HUES48 (cell line): ENCODE data around the gene ARMC12.
"Not testable (repeated sequence)": the region's sequence is repeated elsewhere in the genome, so short reads cannot be mapped to it uniquely, and the experiment has no call there.

Source experiments
- H3K27ac ChIP-seq: one replicate; pipeline ENCODE4 v1.7.0; 2013; ENCODE audit warnings: low read depth, low read length, inconsistent platforms
- H3K27me3 ChIP-seq: 2 replicates; pipeline ENCODE4 v1.6.1; 2013; ENCODE audit warnings: mild to moderate bottlenecking, low read length; ENCODE audit not compliant: control insufficient read depth, insufficient read depth
- H3K36me3 ChIP-seq: 2 replicates; pipeline ENCODE4 v1.6.1; 2013; ENCODE audit warnings: low read length; ENCODE audit not compliant: control insufficient read depth, insufficient read depth
- H3K4me1 ChIP-seq: 2 replicates; pipeline ENCODE4 v1.6.1; 2013; ENCODE audit warnings: mild to moderate bottlenecking, low read length; ENCODE audit not compliant: control insufficient read depth, insufficient read depth
- H3K4me3 ChIP-seq: 2 replicates; pipeline ENCODE4 v1.5.1; 2013; ENCODE audit warnings: mild to moderate bottlenecking, low read depth, low read length
- H3K9ac ChIP-seq: 2 replicates; pipeline ENCODE4 v1.6.1; 2013; ENCODE audit warnings: mild to moderate bottlenecking, low read depth, low read length, moderate library complexity
- H3K9me3 ChIP-seq: 2 replicates; pipeline ENCODE4 v1.6.1; 2013; ENCODE audit warnings: low read length; ENCODE audit not compliant: control insufficient read depth, insufficient read depth

Gene ARMC12

GRCh38 chr6:35727935-35728682, 8.7 kb upstream of the ARMC12 start:
- peaks cover 36% of the 10 kb centered on the region for H3K27me3 ChIP-seq
- H3K4me3 ChIP-seq, result peak overlapping the region; percentile 85
- no peaks in the 10 kb centered on the region for H3K9me3 ChIP-seq
- H3K36me3 ChIP-seq, result no peaks in the 10 kb centered on the region
- H3K27ac ChIP-seq, result peak overlapping the region; percentile 77
- H3K4me1 ChIP-seq, result peaks cover 42% of the 10 kb centered on the region
- peak overlapping the region; percentile 75 for H3K9ac ChIP-seq

- H3K4me1 ChIP-seq, result peaks cover 42% of the 10 kb centered on the region
- no peaks in the 10 kb centered on the region for H3K36me3 ChIP-seq
- H3K27ac ChIP-seq, result no peak overlapping the region
- H3K4me3 ChIP-seq, result peak overlapping the region; percentile 85
- no peaks in the 10 kb centered on the region for H3K9me3 ChIP-seq
- H3K9ac ChIP-seq, result no peak overlapping the region
- peaks cover 36% of the 10 kb centered on the region for H3K27me3 ChIP-seq
Measured at GRCh38 chr6:35728683-35729678, 7.9 kb upstream of the ARMC12 start.

- Histone ChIP-seq H3K27ac (no peak overlapping the region), H3K27me3 (peaks cover 36% of the 10 kb centered on the region), H3K36me3 (no peaks in the 10 kb centered on the region), H3K4me1 (peaks cover 42% of the 10 kb centered on the region), H3K9ac (no peak overlapping the region), H3K4me3 (no peak overlapping the region), H3K9me3 (no peaks in the 10 kb centered on the region)
Measured at GRCh38 chr6:35729722-35730121, 7.1 kb upstream of the ARMC12 start.

GRCh38 chr6:35730745-35731413, 6.0 kb upstream of the ARMC12 start:
- H3K27ac ChIP-seq, result peak overlapping the region; percentile 91
- peaks cover 45% of the 10 kb centered on the region for H3K4me1 ChIP-seq

GRCh38 chr6:35731414-35731735, 5.5 kb upstream of the ARMC12 start:
- H3K36me3 ChIP-seq, result no peaks in the 10 kb centered on the region
- H3K9ac ChIP-seq, result peak overlapping the region; percentile 69
- peaks cover 44% of the 10 kb centered on the region for H3K4me1 ChIP-seq
- peak overlapping the region; percentile 79 for H3K4me3 ChIP-seq
- no peaks in the 10 kb centered on the region for H3K9me3 ChIP-seq
- H3K27ac ChIP-seq, result peak overlapping the region; percentile 98
- peaks cover 28% of the 10 kb centered on the region for H3K27me3 ChIP-seq

More at GRCh38 chr6:35730745-35731413, 6.0 kb upstream of the ARMC12 start:
- Histone ChIP-seq H3K9me3 (no peaks in the 10 kb centered on the region), H3K9ac (no peak overlapping the region), H3K4me3 (peak overlapping the region; percentile 79), H3K36me3 (no peaks in the 10 kb centered on the region), H3K27me3 (peaks cover 32% of the 10 kb centered on the region)

- H3K27ac ChIP-seq, result peak overlapping the region; percentile 98
- peak overlapping the region; percentile 69 for H3K9ac ChIP-seq
- no peaks in the 10 kb centered on the region for H3K9me3 ChIP-seq
- H3K4me1 ChIP-seq, result peaks cover 40% of the 10 kb centered on the region
- H3K4me3 ChIP-seq, result peak overlapping the region; percentile 79
- no peaks in the 10 kb centered on the region for H3K36me3 ChIP-seq
- H3K27me3 ChIP-seq, result peaks cover 24% of the 10 kb centered on the region
Measured at GRCh38 chr6:35731736-35732532, 4.9 kb upstream of the ARMC12 start.

GRCh38 chr6:35733633-35734032, 3.2 kb upstream of the ARMC12 start:
- Histone ChIP-seq H3K9ac (no peak overlapping the region), H3K9me3 (no peaks in the 10 kb centered on the region), H3K27me3 (peaks cover 14% of the 10 kb centered on the region; the same call in 1 of the 2 replicates), H3K4me3 (no peak overlapping the region), H3K4me1 (peaks cover 36% of the 10 kb centered on the region), H3K36me3 (no peaks in the 10 kb centered on the region), H3K27ac (no peak overlapping the region)

- H3K9ac ChIP-seq, H3K4me3 ChIP-seq, H3K9me3 ChIP-seq, H3K27ac ChIP-seq, H3K36me3 ChIP-seq, H3K27me3 ChIP-seq: not testable (repeated sequence)
- peaks cover 36% of the 10 kb centered on the region for H3K4me1 ChIP-seq
Measured at GRCh38 chr6:35734319-35734718, 2.5 kb upstream of the ARMC12 start.

GRCh38 chr6:35735452-35735851, 1.4 kb upstream of the ARMC12 start:
- Histone ChIP-seq H3K27me3 (no peaks in the 10 kb centered on the region), H3K36me3 (no peaks in the 10 kb centered on the region), H3K4me3 (no peak overlapping the region), H3K27ac (no peak overlapping the region), H3K4me1 (peaks cover 45% of the 10 kb centered on the region), H3K9ac (no peak overlapping the region), H3K9me3 (no peaks in the 10 kb centered on the region)

GRCh38 chr6:35736253-35736894, 458 bp upstream of the ARMC12 start:
- H3K4me1 ChIP-seq, result peaks cover 47% of the 10 kb centered on the region
- H3K27ac ChIP-seq, result no peak overlapping the region
- no peaks in the 10 kb centered on the region for H3K9me3 ChIP-seq

More at GRCh38 chr6:35736253-35736894, 458 bp upstream of the ARMC12 start:
- Histone ChIP-seq H3K4me3 (no peak overlapping the region), H3K9ac (no peak overlapping the region), H3K36me3 (no peaks in the 10 kb centered on the region), H3K27me3 (no peaks in the 10 kb centered on the region)
